Bronchial epithelial cell (primary cell): Measurements from ENCODE around the gene RPS27L. TPM values are rescaled to one million over a fixed set of nuclear protein-coding genes. Genes with fewer than 3 reads are reported as not detected.

Experiments used
- DNase-seq: peaks from one replicate; pipeline ENCODE4 v3.0.0-alpha.2; 2010; ENCODE audit warnings: low read depth
- FAIRE-seq: peaks from 2 replicates; lab custom pipeline; 2011; peaks lifted over from hg19 to GRCh38; lab: Jason Lieb, UNC
- H3K27me3 ChIP-seq: 2 replicates; pipeline ENCODE4 v1.5.1; 2011; ENCODE audit warnings: low read length; ENCODE audit not compliant: control insufficient read depth, insufficient read depth
- H3K36me3 ChIP-seq: 2 replicates; pipeline ENCODE4 v1.5.1; 2011; ENCODE audit warnings: low read length; ENCODE audit not compliant: control insufficient read depth, insufficient read depth
- H3K4me3 ChIP-seq: 2 replicates; pipeline ENCODE4 v1.5.1; 2011; ENCODE audit warnings: mild to moderate bottlenecking, low read depth, low read length, control low read depth
- CTCF ChIP-seq: IDR thresholded peaks from 2 replicates; pipeline ENCODE4 v1.5.1; 2011; ENCODE audit warnings: mild to moderate bottlenecking, moderate library complexity, low read length, control low read depth, inconsistent platforms; ENCODE audit not compliant: insufficient read depth, severe bottlenecking
- total RNA-seq: library from RNA; depleted of rRNA; stranded (reverse); fragments of >200 nt; gene quantifications from 2 replicates; pipeline ENCODE4 v1.2.1, GENCODE V29; 2014

Gene RPS27L
- total RNA-seq, 1 donor from 2014 or later: 62.7 TPM

GRCh38 chr15:63181648-63182047 lies 24.4 kb upstream of the RPS27L start:
- FAIRE-seq (no peak), DNase-seq (peak; percentile 57)
- no peaks in the 10 kb centered on the region for H3K36me3 ChIP-seq

GRCh38 chr15:63180746-63181145 lies 23.5 kb upstream of the RPS27L start:
- no peak for TF ChIP-seq CTCF
- DNase-seq (no peak), FAIRE-seq (no peak)

More at GRCh38 chr15:63181648-63182047, 24.4 kb upstream of the RPS27L start:
- Histone ChIP-seq H3K4me3 (no peak overlapping the region), H3K27me3 (no peaks in the 10 kb centered on the region)
- no peak for TF ChIP-seq CTCF

GRCh38 chr15:63178034-63178433 lies 20.8 kb upstream of the RPS27L start:
- no peaks in the 10 kb centered on the region for H3K36me3 ChIP-seq
- FAIRE-seq (no peak), DNase-seq (no peak)
- TF ChIP-seq CTCF: no peak
- H3K4me3 ChIP-seq: no peak overlapping the region
- no peaks in the 10 kb centered on the region for H3K27me3 ChIP-seq

More at GRCh38 chr15:63180746-63181145, 23.5 kb upstream of the RPS27L start:
- Histone ChIP-seq H3K4me3 (no peak overlapping the region), H3K27me3 (no peaks in the 10 kb centered on the region), H3K36me3 (no peaks in the 10 kb centered on the region)

DNA sequence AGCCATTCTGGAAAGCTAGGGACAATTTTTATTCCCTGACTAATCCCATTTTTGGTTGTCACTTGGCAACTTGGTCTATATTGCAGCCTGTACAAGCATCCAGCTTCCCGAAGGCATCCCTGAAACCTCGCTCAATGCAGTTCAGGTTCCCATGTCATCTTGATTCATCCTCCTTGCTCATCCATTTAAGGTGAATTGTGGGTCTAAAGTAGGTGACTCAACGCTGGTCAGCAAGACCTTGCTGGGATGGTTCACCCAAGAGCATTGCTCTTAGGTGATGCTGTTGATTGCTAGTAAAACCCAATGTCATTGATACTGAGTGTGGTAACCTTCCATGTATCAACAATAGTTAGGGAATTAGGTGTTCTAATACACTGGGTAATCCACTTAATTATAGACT lies 19.0 kb upstream of the RPS27L start:
- TF ChIP-seq CTCF: no peak
- DNase-seq: peak; percentile 91
- H3K4me3 ChIP-seq: no peak overlapping the region
- peak; percentile 55 for FAIRE-seq
- no peaks in the 10 kb centered on the region for H3K27me3 ChIP-seq
- no peaks in the 10 kb centered on the region for H3K36me3 ChIP-seq

GRCh38 chr15:63172851-63173451 lies 15.7 kb upstream of the RPS27L start:
- FAIRE-seq: no peak
- no peaks in the 10 kb centered on the region for H3K36me3 ChIP-seq
- no peaks in the 10 kb centered on the region for H3K27me3 ChIP-seq
- DNase-seq: no peak
- no peak overlapping the region for H3K4me3 ChIP-seq
- TF ChIP-seq CTCF: no peak

- H3K4me3 ChIP-seq: no peak overlapping the region
- no peaks in the 10 kb centered on the region for H3K27me3 ChIP-seq
- FAIRE-seq (no peak), DNase-seq (no peak)
- no peak for TF ChIP-seq CTCF
- H3K36me3 ChIP-seq: no peaks in the 10 kb centered on the region
Observed at GRCh38 chr15:63172376-63172775, 15.1 kb upstream of the RPS27L start.
